Kidney capillary endothelial cell (primary cell): Measurements from ENCODE around the gene PIP5K1B.
A peak's percentile ranks its signal among the peaks of the same experiment; 100 is the strongest.
"Not testable (repeated sequence)": the region's sequence is repeated elsewhere in the genome, so short reads cannot be mapped to it uniquely, and the experiment has no call there.

Source experiments
- DNase-seq: peaks from one replicate; pipeline ENCODE4 v3.0.0-alpha.2; 2018; ENCODE audit warnings: low spot score

Gene PIP5K1B

GRCh38 chr9:68955330-68955729 lies 250.3 kb downstream of the PIP5K1B start:
- no peak for DNase-seq

GRCh38 chr9:68957479-68957878 lies 252.4 kb downstream of the PIP5K1B start:
- no peak for DNase-seq

GRCh38 chr9:68961587-68961986 lies 256.5 kb downstream of the PIP5K1B start:
- DNase-seq: no peak

GRCh38 chr9:68963416-68963815 lies 258.4 kb downstream of the PIP5K1B start:
- no peak for DNase-seq

GRCh38 chr9:68964102-68964541 lies 259.1 kb downstream of the PIP5K1B start:
- DNase-seq: no peak

- no peak for DNase-seq
Measured at GRCh38 chr9:68964765-68965164, 259.7 kb downstream of the PIP5K1B start.

- DNase-seq: no peak
Measured at GRCh38 chr9:68966496-68966944, 261.5 kb downstream of the PIP5K1B start.

GRCh38 chr9:68967800-68968199 lies 262.8 kb downstream of the PIP5K1B start:
- no peak for DNase-seq

- no peak for DNase-seq
Measured at GRCh38 chr9:68969538-68969937, 264.5 kb downstream of the PIP5K1B start.

GRCh38 chr9:68970151-68970550 lies 265.1 kb downstream of the PIP5K1B start:
- DNase-seq: no peak

GRCh38 chr9:68973619-68974018 lies 268.6 kb downstream of the PIP5K1B start:
- DNase-seq: no peak

- no peak for DNase-seq
Measured at GRCh38 chr9:68974431-68974830, 269.4 kb downstream of the PIP5K1B start.

- DNase-seq: no peak
Measured at GRCh38 chr9:68974901-68975300, 269.9 kb downstream of the PIP5K1B start.

GRCh38 chr9:68975365-68976043 lies 270.5 kb downstream of the PIP5K1B start:
- DNase-seq: no peak

GRCh38 chr9:68978066-68978465 lies 273.0 kb downstream of the PIP5K1B start:
- DNase-seq: no peak

- no peak for DNase-seq
Measured at GRCh38 chr9:68978501-68978900, 273.5 kb downstream of the PIP5K1B start.

- peak; percentile 13 for DNase-seq
Measured at GRCh38 chr9:68979538-68980314, 274.7 kb downstream of the PIP5K1B start.

- DNase-seq: no peak
Measured at GRCh38 chr9:68980341-68980914, 275.4 kb downstream of the PIP5K1B start.

- DNase-seq: no peak
Measured at GRCh38 chr9:68981789-68982188, 276.7 kb downstream of the PIP5K1B start.

GRCh38 chr9:68983008-68983411 lies 278.0 kb downstream of the PIP5K1B start:
- DNase-seq: no peak

- DNase-seq: no peak
Measured at GRCh38 chr9:68983522-68984424, 278.7 kb downstream of the PIP5K1B start.

GRCh38 chr9:68986949-68987348 lies 281.9 kb downstream of the PIP5K1B start:
- not testable (repeated sequence) for DNase-seq
